Adrenal gland (tissue), 12 donors: ENCODE results near the gene UFD1. TPM values are rescaled to one million over a fixed set of nuclear protein-coding genes. Genes with fewer than 3 reads are reported as not detected.

ENCODE experiments used
- DNase-seq, 7 donors: peaks; one replicate each; pipeline ENCODE4 v3.0.0-alpha.2; 2019 to 2020
- H3K27ac ChIP-seq, 5 donors: fragments of 200-600 bp; sonication (generic) in 4 of 5; 1 replicate in 3 of 5; 2 replicates in 2 of 5; pipeline versions ENCODE4 v1.5.1 to v1.8.0; 2016 to 2020; ENCODE audit warnings: mild to moderate bottlenecking in 1 of 5
- H3K27me3 ChIP-seq: fragments of 200-600 bp; 2 replicates; pipeline ENCODE4 v1.8.0; 2021
- H3K36me3 ChIP-seq, 2 donors: fragments of 200-600 bp; replicated peaks in 1 of 2; 1 replicate in 1 of 2; 2 replicates in 1 of 2; pipeline versions ENCODE4 v1.5.1 to v1.8.0; 2018 to 2022
- H3K4me1 ChIP-seq, 2 donors: fragments of 200-600 bp; replicated peaks in 1 of 2; 1 replicate in 1 of 2; 2 replicates in 1 of 2; pipeline versions ENCODE4 v1.5.1 to v1.8.0; 2018 to 2021
- H3K4me3 ChIP-seq, 4 donors: fragments of 200-600 bp; sonication (generic) in 3 of 4; one replicate each; pipeline ENCODE4 v1.5.1; 2016 to 2018
- H3K9me3 ChIP-seq, 3 donors: fragments of 200-600 bp; sonication (generic) in 1 of 3; replicated peaks in 1 of 3; 1 replicate in 2 of 3; 2 replicates in 1 of 3; pipeline versions ENCODE4 v1.5.1 to v1.8.0; 2016 to 2021
- POLR2A ChIP-seq, 2 donors: fragments of 450-650 bp; IDR thresholded peaks; one replicate each; pipeline ENCODE4 v1.6.1; 2017; ENCODE audit warnings: antibody characterized with exemption in 2 of 2, mild to moderate bottlenecking in 2 of 2, moderate library complexity in 1 of 2
- WGBS, 4 donors: extraction: QIAGEN DNeasy Blood & Tissue Kit in 2 of 4; methylation state at CpG; one replicate each; pipeline versions ENCODE4 v1.1.5 to v1.1.7; 2013 to 2017; 5-methylcytosine and 5-hydroxymethylcytosine counted together
- intact Hi-C, 2 donors: fragments of 100-400 bp; cut with DNase I; formaldehyde crosslinking; loops; one replicate each; pipeline versions ENCODE4 v1.14.1 to v1.15.0; 2022 to 2023
- polyA plus RNA-seq, 3 donors: library from polyadenylated mRNA; stranded (reverse); fragments of 200-250 nt in 2 of 3; fragments of 350-450 nt in 1 of 3; fragmentation: Illumina TruSeq in 1 of 3; extraction: RNeasy Lipid Tissue Mini Kit (QIAGEN cat#74804) in 1 of 3; gene quantifications; one replicate each; pipeline ENCODE4 v1.2.3, GENCODE V29; 2013 to 2014
- total RNA-seq, 9 donors: library from RNA; depleted of rRNA in 4 of 9; stranded (reverse); fragments of >200 nt in 4 of 9; fragments of 120-200 nt in 1 of 9; fragmentation: NEBNext Ultra II Directional in 1 of 9; extraction: Animal tissue kit (Norgen Biotek cat#: 25700) in 1 of 9; gene quantifications; one replicate each; pipeline versions ENCODE4 v1.1.0 to v1.2.4, GENCODE V29; 2013 to 2023
- TF ChIP-seq, protein P1 (sequence below), 6 experiments: fragments of 450-650 bp in 4 of 6; fragments of 200-600 bp in 2 of 6; sonication (generic) in 1 of 6; IDR thresholded peaks; 1 replicate in 5 of 6; 2 replicates in 1 of 6; pipeline versions ENCODE4 v1.5.1 to v1.8.0; 2016 to 2021; ENCODE audit warnings: antibody characterized with exemption in 6 of 6, mild to moderate bottlenecking in 2 of 6, moderate library complexity in 1 of 6
- donor health status: healthy with polysubstance abuse.
- donor health status: Bipolar disorder and iron deficiency.
- donor health status: DM: yes; HTN: yes; CAD: no.
- donor health status: DM: no; HTN: no; CAD: no.
- donor health status: DM: no; HTN: no; CAD: no.
- donor health status: DM: yes; HTN: yes; CAD: no.

Gene UFD1
- total and polyA plus RNA-seq, 12 donors, result 20.1 to 128 (median 45.6) TPM

DNA sequence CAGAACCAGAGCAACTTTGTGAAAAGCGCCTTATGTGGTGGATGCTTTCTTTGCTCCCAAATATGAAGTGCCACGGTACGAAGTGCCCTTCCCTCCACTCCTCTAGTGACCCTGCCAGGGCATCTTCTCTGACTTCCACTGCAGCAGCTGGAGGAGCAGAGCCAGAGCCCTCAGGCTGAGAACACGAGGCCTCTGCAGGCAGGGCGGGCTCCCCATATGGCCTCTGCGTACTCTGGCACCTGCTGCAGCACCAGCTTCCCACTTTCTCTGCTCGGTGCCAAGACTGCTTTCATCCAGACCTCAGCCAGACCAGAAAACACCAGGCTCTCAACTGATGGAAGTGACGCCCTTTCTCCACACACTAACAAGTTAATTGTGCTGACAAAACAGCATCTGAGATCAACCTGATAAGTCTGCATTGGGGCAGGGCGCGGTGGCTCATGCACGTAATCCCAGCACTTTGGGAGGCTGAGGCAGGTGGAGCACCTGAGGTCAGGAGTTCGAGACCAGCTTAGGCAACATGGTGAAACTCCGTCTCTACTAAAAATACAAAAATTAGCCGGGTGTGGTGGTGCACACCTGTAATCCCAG lies 12.8 kb downstream of the UFD1 start:
- intact Hi-C loops, result no loop called here
- H3K27ac ChIP-seq, result no peak overlapping the region
- no peaks in the 10 kb centered on the region for H3K4me1 ChIP-seq
- DNase-seq, result peak in 1 of 7 donors; percentile 87
- no peaks in the 10 kb centered on the region for H3K27me3 ChIP-seq
- no peak overlapping the region for H3K4me3 ChIP-seq
- 90 to 97% (median 91%) methylated on average over 13 to 14 of the region's 14 CpGs for WGBS, 4 donors
- H3K9me3 ChIP-seq, result no peaks in the 10 kb centered on the region
- peaks cover 0 to 92% of the 10 kb centered on the region in 2 donors for H3K36me3 ChIP-seq
- TF ChIP-seq, protein P1, sequence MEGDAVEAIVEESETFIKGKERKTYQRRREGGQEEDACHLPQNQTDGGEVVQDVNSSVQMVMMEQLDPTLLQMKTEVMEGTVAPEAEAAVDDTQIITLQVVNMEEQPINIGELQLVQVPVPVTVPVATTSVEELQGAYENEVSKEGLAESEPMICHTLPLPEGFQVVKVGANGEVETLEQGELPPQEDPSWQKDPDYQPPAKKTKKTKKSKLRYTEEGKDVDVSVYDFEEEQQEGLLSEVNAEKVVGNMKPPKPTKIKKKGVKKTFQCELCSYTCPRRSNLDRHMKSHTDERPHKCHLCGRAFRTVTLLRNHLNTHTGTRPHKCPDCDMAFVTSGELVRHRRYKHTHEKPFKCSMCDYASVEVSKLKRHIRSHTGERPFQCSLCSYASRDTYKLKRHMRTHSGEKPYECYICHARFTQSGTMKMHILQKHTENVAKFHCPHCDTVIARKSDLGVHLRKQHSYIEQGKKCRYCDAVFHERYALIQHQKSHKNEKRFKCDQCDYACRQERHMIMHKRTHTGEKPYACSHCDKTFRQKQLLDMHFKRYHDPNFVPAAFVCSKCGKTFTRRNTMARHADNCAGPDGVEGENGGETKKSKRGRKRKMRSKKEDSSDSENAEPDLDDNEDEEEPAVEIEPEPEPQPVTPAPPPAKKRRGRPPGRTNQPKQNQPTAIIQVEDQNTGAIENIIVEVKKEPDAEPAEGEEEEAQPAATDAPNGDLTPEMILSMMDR (IDR thresholded peaks at IDR 0.05), result no peak
- TF ChIP-seq POLR2A (IDR thresholded peaks at IDR 0.05), result no peak

DNA sequence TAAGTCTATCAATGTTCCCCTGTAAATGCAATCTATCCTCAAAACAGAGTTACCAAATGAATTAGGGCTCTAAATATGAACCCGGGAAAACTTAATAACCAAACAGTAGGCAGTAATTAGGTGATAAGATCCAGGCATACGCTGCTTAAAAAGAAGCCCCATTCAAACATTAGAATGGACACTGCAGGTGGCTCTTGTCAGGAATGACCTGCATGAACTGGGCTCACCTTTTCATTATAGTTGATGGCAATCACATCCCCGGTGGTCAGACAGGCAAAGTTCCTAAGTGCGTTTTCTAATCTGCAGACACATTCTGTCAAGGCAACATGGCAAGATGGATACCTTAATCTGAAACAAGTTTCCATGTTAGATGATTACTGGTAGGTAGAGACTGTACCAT lies 14.0 kb downstream of the UFD1 start:
- H3K27ac ChIP-seq, result no peak overlapping the region
- no peaks in the 10 kb centered on the region for H3K9me3 ChIP-seq
- peaks cover 0 to 84% of the 10 kb centered on the region in 2 donors for H3K36me3 ChIP-seq
- TF ChIP-seq, protein P1 (IDR thresholded peaks at IDR 0.05), result no peak
- TF ChIP-seq POLR2A (IDR thresholded peaks at IDR 0.05), result no peak
- no peak overlapping the region for H3K4me3 ChIP-seq
- WGBS, 4 donors, result 70 to 84% (median 82%) methylated on average over 4 of the region's 4 CpGs
- intact Hi-C loops, result no loop called here
- no peaks in the 10 kb centered on the region for H3K27me3 ChIP-seq
- DNase-seq, result peak in 1 of 7 donors; percentile 52
- no peaks in the 10 kb centered on the region for H3K4me1 ChIP-seq

DNA sequence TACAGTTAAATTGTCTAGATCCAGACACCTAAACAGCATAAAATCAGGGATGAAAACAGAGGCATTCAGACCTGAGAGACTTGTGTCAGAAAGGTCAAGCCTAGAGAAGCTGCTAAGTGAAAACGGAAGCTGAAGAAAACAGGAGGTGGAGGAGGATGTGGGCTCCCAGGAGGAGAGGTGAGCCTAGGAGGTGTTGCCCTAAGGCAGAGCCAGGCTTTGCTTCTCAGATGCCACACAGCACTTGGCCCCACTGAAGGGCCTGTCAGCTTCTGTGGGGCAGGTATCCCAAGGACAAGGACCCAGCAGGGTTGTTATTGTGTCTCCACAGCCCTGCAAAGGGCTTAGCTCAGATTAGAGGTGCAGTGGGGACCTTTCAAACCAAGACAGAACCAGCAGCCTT lies 14.4 kb downstream of the UFD1 start:
- peaks cover 0 to 82% of the 10 kb centered on the region in 2 donors for H3K36me3 ChIP-seq
- WGBS, 4 donors, result 57 to 82% (median 65%) methylated on average over 1 of the region's 1 CpG

DNA sequence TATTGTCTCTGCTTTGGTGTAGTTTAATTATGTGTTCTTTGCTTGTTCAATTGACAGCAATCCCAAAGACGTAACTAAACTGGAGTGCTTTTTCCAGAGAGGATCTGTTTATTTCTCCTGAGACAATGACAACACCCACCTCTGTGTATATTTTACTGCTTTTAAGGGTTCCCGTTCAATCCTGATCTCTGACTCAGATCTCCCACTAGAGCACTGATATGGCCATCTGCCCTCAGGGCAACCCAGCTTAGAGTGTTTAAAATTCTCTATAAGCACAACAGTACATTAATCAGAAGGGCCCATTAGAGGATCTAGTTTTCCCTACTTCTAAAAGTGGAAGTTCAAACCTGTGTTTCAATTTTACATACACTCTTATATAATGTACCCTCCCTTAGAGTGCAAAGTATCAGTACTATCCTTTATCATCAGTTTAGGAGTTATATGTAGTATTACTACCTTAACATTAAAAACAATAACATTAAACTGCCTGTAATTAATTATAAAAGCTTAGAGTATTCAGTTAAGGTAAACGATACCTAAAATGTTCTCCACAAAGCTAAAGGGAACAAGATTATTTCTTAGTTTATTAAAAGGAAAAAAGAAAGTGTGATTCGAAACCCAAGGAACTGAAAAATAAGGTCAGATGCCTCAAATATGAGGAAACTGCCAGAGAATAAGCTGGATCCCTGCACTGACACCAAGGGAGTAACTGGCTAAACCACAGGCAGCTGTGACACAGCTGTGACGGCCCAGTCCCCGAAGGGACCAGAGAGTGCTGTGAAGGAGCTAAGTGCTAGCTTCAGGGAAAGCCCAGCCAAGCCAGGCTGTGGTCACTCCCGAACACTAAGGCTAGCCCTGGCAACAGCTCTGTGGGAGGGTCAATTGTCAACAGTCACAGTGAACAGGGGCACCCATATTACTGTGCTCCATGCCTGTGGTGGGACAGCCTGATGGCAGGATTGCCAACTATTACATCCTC lies 15.2 kb downstream of the UFD1 start:
- TF ChIP-seq, protein P1 (IDR thresholded peaks at IDR 0.05), result no peak
- TF ChIP-seq POLR2A (IDR thresholded peaks at IDR 0.05), result no peak
- Histone ChIP-seq H3K36me3 (peaks cover 0 to 81% of the 10 kb centered on the region in 2 donors), H3K4me3 (no peak overlapping the region), H3K27me3 (no peaks in the 10 kb centered on the region), H3K27ac (peak overlapping the region in 1 of 5 donors; percentile 23), H3K9me3 (no peaks in the 10 kb centered on the region), H3K4me1 (no peaks in the 10 kb centered on the region)
- intact Hi-C loops, result no loop called here
- DNase-seq, result peak in 1 of 7 donors; percentile 62
- 68 to 79% (median 77%) methylated on average over 7 of the region's 7 CpGs for WGBS, 4 donors

More for the DNA sequence above, 14.4 kb downstream of the UFD1 start:
- no peaks in the 10 kb centered on the region for H3K9me3 ChIP-seq
- H3K4me1 ChIP-seq, result no peaks in the 10 kb centered on the region
- peak in 1 of 7 donors; percentile 66 for DNase-seq
- H3K4me3 ChIP-seq, result no peak overlapping the region
- peak overlapping the region in 1 of 5 donors; percentile 23 for H3K27ac ChIP-seq
- H3K27me3 ChIP-seq, result no peaks in the 10 kb centered on the region
- intact Hi-C loops, result no loop called here
- TF ChIP-seq, protein P1 (IDR thresholded peaks at IDR 0.05), result no peak
- no peak for TF ChIP-seq POLR2A (IDR thresholded peaks at IDR 0.05)
